HG03025 (cell line): Measurements from ENCODE around the gene STAT5A.

ENCODE experiments used
- ATAC-seq: cut with Tn5 transposase; IDR thresholded peaks from one replicate; pipeline ENCODE4 v1.9.1; 2021; ENCODE audit warnings: mild to moderate bottlenecking, moderate library complexity; ENCODE audit not compliant: unreplicated experiment, low FRiP score

Gene STAT5A

GRCh38 chr17:42266918-42267766, 21.2 kb upstream of the STAT5A start:
- no peak for ATAC-seq

DNA sequence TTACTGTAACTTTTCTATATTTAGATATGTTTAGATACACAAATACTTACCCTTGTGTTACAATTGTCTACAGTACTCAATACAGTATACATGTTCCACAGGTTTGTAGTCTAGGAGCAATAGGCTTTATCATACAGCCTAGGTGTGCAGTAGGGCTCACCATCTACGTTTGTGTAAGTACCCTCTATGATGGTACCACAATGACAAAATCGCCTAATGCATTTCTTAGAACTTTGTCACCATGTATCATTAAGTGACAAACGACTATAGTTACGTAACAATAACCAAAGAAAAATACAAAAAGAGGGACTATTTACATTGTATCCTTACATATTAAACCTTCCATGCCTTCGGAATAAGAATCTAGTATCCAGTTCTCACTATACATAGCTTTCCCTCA, 20.1 kb upstream of the STAT5A start:
- ATAC-seq: no peak

GRCh38 chr17:42270170-42270535, 18.1 kb upstream of the STAT5A start:
- ATAC-seq: no peak

GRCh38 chr17:42270596-42270995, 17.7 kb upstream of the STAT5A start:
- ATAC-seq: no peak

- no peak for ATAC-seq
Measured at GRCh38 chr17:42271006-42271778, 17.1 kb upstream of the STAT5A start.

DNA sequence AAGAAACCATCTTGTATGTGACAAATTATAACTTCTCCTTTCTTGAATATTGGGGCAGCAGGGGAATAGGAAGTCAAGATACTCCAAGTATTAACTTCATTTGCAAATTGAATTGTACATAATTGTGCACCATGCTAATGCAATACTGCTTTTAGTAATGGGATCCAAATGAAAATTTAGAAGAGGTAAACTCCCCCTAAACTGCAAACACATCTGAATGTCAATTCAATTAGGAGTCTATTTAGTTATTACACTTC, 16.6 kb upstream of the STAT5A start:
- ATAC-seq: no peak

DNA sequence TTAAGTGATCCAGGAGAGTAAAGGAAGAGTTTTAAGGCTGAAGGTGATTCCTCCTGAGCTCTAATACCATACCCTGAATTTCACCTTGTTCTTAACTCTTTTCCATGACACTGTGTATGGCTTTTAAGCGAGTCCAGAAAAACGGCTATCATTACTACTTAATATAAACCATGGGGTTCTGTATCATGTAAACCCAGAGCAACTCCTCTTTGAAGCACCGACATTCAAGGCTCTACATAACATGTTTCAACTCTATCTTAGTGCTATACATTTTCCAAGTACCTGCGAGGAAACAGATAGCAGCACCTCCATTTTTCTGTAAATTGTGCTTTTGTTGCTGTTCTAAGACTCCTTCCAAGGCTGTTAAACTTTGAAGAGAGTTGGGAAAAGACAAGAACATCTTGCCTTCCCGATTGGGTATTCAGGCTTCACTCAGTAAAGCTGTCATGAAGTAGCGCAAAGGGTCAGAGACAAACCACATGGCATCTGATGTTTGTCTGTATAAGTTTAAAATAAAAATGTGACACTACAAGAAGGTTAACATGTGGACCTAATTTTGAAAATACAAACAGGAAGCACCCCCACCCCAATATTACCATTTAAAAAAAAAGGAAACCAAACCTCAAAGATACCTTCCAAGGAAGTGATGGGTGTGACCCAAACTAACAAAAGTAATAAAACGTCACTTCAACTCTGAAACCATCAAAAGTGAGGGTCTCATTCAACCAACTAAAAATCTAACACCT, 16.0 kb upstream of the STAT5A start:
- no peak for ATAC-seq

- no peak for ATAC-seq
Measured at GRCh38 chr17:42273474-42274252, 14.6 kb upstream of the STAT5A start.

GRCh38 chr17:42274253-42274542, 14.1 kb upstream of the STAT5A start:
- no peak for ATAC-seq

GRCh38 chr17:42274812-42275526, 13.3 kb upstream of the STAT5A start:
- ATAC-seq: no peak

- ATAC-seq: peak; percentile 41
Measured at GRCh38 chr17:42275527-42276358, 12.6 kb upstream of the STAT5A start.

DNA sequence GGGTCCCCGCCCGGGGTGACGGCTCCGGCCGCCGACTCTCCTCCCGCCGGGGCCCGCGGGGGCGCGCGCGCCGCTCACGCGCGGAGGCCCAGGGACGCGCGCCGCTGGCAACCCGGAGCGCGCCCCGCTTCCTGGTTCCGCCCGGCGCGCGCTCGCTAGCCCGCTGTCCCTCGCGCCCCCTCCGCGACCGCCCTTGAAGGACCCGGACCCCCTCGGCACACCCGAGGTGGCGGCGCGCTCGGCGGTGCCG, 12.0 kb upstream of the STAT5A start, which contains the start of gene STAT5B:
Gene STAT5B (minus strand): TSS at position 33 of the 250 bp plus-strand sequence. CDS start 44,264 bp downstream, outside the sequence.
- ATAC-seq: peak; percentile 35

GRCh38 chr17:42276609-42277341, 11.5 kb upstream of the STAT5A start:
- no peak for ATAC-seq

- ATAC-seq: no peak
Measured at GRCh38 chr17:42277342-42277712, 11.0 kb upstream of the STAT5A start.

GRCh38 chr17:42279776-42280630, 8.3 kb upstream of the STAT5A start:
- no peak for ATAC-seq

- no peak for ATAC-seq
Measured at GRCh38 chr17:42281571-42282096, 6.7 kb upstream of the STAT5A start.

DNA sequence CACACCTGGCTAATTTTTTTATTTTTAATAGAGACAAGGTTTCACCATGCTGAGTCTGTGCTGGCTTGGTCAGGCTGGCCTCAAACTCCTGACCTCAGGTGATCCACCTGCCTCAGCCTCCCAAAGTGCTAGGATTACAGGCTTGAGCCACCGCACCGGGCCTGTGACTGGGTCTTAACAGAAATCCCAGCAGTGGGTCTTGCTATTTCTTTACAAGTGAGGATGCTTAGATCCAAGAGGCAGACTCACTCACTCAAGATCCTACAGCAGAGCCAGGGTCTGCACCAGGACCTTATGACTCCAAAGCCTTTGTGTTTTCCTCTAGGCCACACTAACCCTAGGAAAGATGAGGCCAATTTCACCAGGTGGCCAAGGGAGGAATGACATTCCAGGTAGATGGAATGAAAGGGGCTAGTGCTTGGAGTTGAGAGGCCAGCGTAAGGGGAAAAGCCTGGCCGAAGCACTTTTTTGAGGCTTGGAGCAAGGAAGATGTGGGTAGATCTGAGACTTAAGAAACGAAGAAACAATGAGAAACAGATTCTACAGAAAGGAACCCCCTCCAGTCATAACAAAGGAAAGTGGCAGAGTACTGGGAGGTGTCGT, 5.7 kb upstream of the STAT5A start:
- ATAC-seq: no peak
